GM23248 (cell line): ENCODE measurements around the gene MDGA2.

Experiments
- EZH2 ChIP-seq: fragments of 200-600 bp; sonication (generic); IDR thresholded peaks from 2 replicates; pipeline ENCODE4 v1.6.1; 2018; ENCODE audit warnings: antibody characterized with exemption, mild to moderate bottlenecking; ENCODE audit not compliant: insufficient read depth, poor library complexity, severe bottlenecking
- EZH2phosphoT487 ChIP-seq: fragments of 200-600 bp; sonication (generic); IDR thresholded peaks from 2 replicates; pipeline ENCODE4 v1.6.1; 2018; ENCODE audit warnings: antibody characterized with exemption, moderate library complexity, mild to moderate bottlenecking, low read depth; ENCODE audit not compliant: insufficient read depth

DNA sequence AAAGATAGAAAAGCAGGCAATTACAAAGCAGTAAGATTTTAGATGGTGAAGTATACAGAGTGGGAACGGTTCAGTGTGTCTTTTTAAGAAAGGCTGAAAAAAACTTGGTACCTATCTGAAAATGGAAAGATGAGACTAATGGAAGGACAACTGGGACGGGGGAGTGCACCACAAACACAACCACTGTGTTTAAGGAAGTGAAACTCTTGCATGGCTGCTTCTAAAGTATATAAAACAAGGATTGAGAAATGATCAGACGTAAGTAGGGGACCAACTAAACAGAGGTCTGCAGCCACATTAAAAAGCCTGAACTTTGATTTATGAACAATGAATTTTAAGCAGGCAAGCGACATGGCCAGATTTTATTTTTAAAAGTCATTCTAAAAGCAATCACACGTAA, 328.6 kb downstream of the MDGA2 start:
- no peak for TF ChIP-seq EZH2
- TF ChIP-seq EZH2phosphoT487 = no peak
